ENCODE results near the gene ZNF584.

GRCh38 chr19:58434217-58434616 is 25.8 kb downstream of the ZNF584 start:
- no peak for TF ChIP-seq GATA3 (IDR thresholded peaks at IDR 0.05; ENCODE audit: low read depth, low read length)
- TF ChIP-seq GATA2 (IDR thresholded peaks at IDR 0.05; ENCODE audit: low read depth, low read length): no peak

Measured in SH-SY5Y (cell line).